NB4 (cell line): ENCODE results near the gene RTL1.

Experiments used
- DNase-seq: peaks from one replicate; pipeline ENCODE4 v3.0.0; 2010; ENCODE audit warnings: low read depth
- H3K4me3 ChIP-seq: one replicate; pipeline ENCODE4 v1.5.1; 2011; ENCODE audit warnings: mild to moderate bottlenecking, low read depth, low read length, moderate library complexity
- CTCF ChIP-seq: IDR thresholded peaks from one replicate; pipeline ENCODE4 v1.5.1; 2012; ENCODE audit warnings: low read depth, low read length
- MAX ChIP-seq: IDR thresholded peaks from 2 replicates; pipeline ENCODE4 v1.6.1; 2011; ENCODE audit warnings: low read depth, low read length
- MYC ChIP-seq: IDR thresholded peaks from 2 replicates; pipeline ENCODE4 v1.6.1; 2011; ENCODE audit warnings: low read depth, low read length
- POLR2A ChIP-seq: IDR thresholded peaks from 2 replicates; pipeline ENCODE4 v1.6.1; 2011; ENCODE audit warnings: mild to moderate bottlenecking; ENCODE audit not compliant: insufficient read length; ENCODE audit errors: extremely low read depth

The RTL1 gene

GRCh38 chr14:100891501-100892445, 11.7 kb downstream of the RTL1 start:
- no peak overlapping the region for H3K4me3 ChIP-seq
- no peak for DNase-seq
- TF ChIP-seq MYC (no peak), POLR2A (no peak), CTCF (no peak), MAX (no peak)

- no peak for DNase-seq
- H3K4me3 ChIP-seq: no peak overlapping the region
- no peak for TF ChIP-seq MAX
- no peak for TF ChIP-seq CTCF
- no peak for TF ChIP-seq POLR2A
- no peak for TF ChIP-seq MYC
Measured at GRCh38 chr14:100891051-100891450, 12.5 kb downstream of the RTL1 start.

GRCh38 chr14:100890061-100890850, 13.3 kb downstream of the RTL1 start:
- no peak for DNase-seq
- TF ChIP-seq MAX: no peak
- no peak for TF ChIP-seq MYC
- no peak for TF ChIP-seq CTCF
- TF ChIP-seq POLR2A: no peak
- H3K4me3 ChIP-seq: no peak overlapping the region

- no peak for TF ChIP-seq MYC
- TF ChIP-seq MAX: no peak
- TF ChIP-seq POLR2A: no peak
- TF ChIP-seq CTCF: no peak
- no peak for DNase-seq
- H3K4me3 ChIP-seq: no peak overlapping the region
Measured at GRCh38 chr14:100889641-100890040, 13.9 kb downstream of the RTL1 start.

- H3K4me3 ChIP-seq: no peak overlapping the region
- no peak for TF ChIP-seq POLR2A
- DNase-seq: no peak
Measured at GRCh38 chr14:100888789-100889315, 14.7 kb downstream of the RTL1 start.

GRCh38 chr14:100887728-100888335, 15.7 kb downstream of the RTL1 start:
- DNase-seq: no peak
- H3K4me3 ChIP-seq: no peak overlapping the region
- TF ChIP-seq MAX: no peak
- TF ChIP-seq CTCF: no peak
- no peak for TF ChIP-seq MYC
- TF ChIP-seq POLR2A: no peak
